C1 segment of cervical spinal cord (tissue), 14 donors: Measurements from ENCODE around the gene TRAIP.
"Not testable (repeated sequence)": the region's sequence is repeated elsewhere in the genome, so short reads cannot be mapped to it uniquely, and the experiment has no call there.

Source experiments
- DNase-seq, 14 donors: peaks; one replicate each; lab custom pipeline; 2025; lab: John Stamatoyannopoulos, UW

TRAIP gene

GRCh38 chr3:49826016-49826415 lies 30.3 kb downstream of the TRAIP start:
- no peak for DNase-seq

- DNase-seq = not testable (repeated sequence)
These were observed 33.2 kb downstream of the TRAIP start for GRCh38 chr3:49823131-49823530.

GRCh38 chr3:49813497-49814174 lies 42.7 kb downstream of the TRAIP start, which contains the start of gene UBA7:
TSS of gene UBA7 (minus strand) at chr3:49813953. CDS start at chr3:49813787, 166 bp downstream.
- DNase-seq = peak in 9 of 14 donors; percentile 12 to 46 (median 22)

GRCh38 chr3:49812916-49813496 lies 43.4 kb downstream of the TRAIP start:
- DNase-seq = no peak

GRCh38 chr3:49807431-49808114 lies 48.8 kb downstream of the TRAIP start:
- no peak for DNase-seq

- no peak for DNase-seq
These were observed 49.5 kb downstream of the TRAIP start for GRCh38 chr3:49806850-49807249.

- peak in 7 of 14 donors; percentile 17 to 61 (median 38) for DNase-seq
These were observed 50.3 kb downstream of the TRAIP start for GRCh38 chr3:49805897-49806701.

- DNase-seq = peak in 9 of 14 donors; percentile 26 to 73 (median 37)
These were observed 51.0 kb downstream of the TRAIP start for GRCh38 chr3:49805367-49805782.

GRCh38 chr3:49804141-49805041 lies 52.0 kb downstream of the TRAIP start:
- no peak for DNase-seq

- DNase-seq = peak in 7 of 14 donors; percentile 35 to 60 (median 49)
These were observed 52.8 kb downstream of the TRAIP start for GRCh38 chr3:49803465-49804140.

- peak in 13 of 14 donors; percentile 49 to 86 (median 78) for DNase-seq
These were observed 53.5 kb downstream of the TRAIP start, which contains the start of gene INKA1 for GRCh38 chr3:49802719-49803464. TSS of gene INKA1 (plus strand) at chr3:49803261. CDS start at chr3:49803393, 132 bp downstream.

GRCh38 chr3:49801160-49801559 lies 55.2 kb downstream of the TRAIP start:
- DNase-seq = no peak

- no peak for DNase-seq
These were observed 56.6 kb downstream of the TRAIP start, which contains the start of gene CDHR4 for GRCh38 chr3:49799761-49800160. TSS of gene CDHR4 (minus strand) at chr3:49799873. CDS start at chr3:49799812, 61 bp downstream.

GRCh38 chr3:49799105-49799504 lies 57.3 kb downstream of the TRAIP start:
- DNase-seq = no peak

- no peak for DNase-seq
These were observed 61.1 kb downstream of the TRAIP start for GRCh38 chr3:49794926-49795905.

- DNase-seq = no peak
These were observed 61.9 kb downstream of the TRAIP start for GRCh38 chr3:49794431-49794830.

- no peak for DNase-seq
These were observed 62.8 kb downstream of the TRAIP start for GRCh38 chr3:49793486-49794085.
